Inferior parietal cortex (tissue), 1 donor: ENCODE measurements around the gene TFDP2.
"Not testable (repeated sequence)": the region's sequence is repeated elsewhere in the genome, so short reads cannot be mapped to it uniquely, and the experiment has no call there.

Experiments used
- DNase-seq: peaks from one replicate; pipeline ENCODE4 v3.0.0-alpha.2; 2016; ENCODE audit errors: extremely low spot score

Gene TFDP2

GRCh38 chr3:142021127-142021526 is 128.2 kb downstream of the TFDP2 start:
- no peak for DNase-seq

- DNase-seq: no peak
Observed at GRCh38 chr3:142019794-142020320, 129.5 kb downstream of the TFDP2 start.

DNA sequence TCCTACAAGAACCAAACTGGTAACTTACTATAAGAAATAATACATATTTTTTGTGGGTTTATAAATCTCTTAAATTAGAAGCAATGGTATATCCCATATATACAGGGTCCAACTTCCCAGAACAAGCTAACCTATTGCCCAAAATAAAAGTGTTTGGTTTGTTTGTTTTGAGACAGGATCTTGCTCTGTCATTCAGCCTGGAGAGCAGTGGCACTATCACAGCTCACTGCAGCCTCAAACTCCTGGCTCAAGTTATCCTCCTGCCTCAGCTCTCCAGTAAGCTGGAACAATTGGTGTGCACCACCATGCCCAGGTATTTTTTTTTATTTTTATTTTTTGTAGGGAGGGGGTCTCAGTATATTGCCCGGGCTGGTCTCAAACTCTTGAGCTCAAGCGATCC is 135.4 kb downstream of the TFDP2 start:
- no peak for DNase-seq

- no peak for DNase-seq
Observed at GRCh38 chr3:142013326-142013980, 135.9 kb downstream of the TFDP2 start.

- no peak for DNase-seq
Observed at GRCh38 chr3:142009029-142009428, 140.3 kb downstream of the TFDP2 start.

GRCh38 chr3:142007710-142008399 is 141.5 kb downstream of the TFDP2 start:
- DNase-seq: no peak

DNA sequence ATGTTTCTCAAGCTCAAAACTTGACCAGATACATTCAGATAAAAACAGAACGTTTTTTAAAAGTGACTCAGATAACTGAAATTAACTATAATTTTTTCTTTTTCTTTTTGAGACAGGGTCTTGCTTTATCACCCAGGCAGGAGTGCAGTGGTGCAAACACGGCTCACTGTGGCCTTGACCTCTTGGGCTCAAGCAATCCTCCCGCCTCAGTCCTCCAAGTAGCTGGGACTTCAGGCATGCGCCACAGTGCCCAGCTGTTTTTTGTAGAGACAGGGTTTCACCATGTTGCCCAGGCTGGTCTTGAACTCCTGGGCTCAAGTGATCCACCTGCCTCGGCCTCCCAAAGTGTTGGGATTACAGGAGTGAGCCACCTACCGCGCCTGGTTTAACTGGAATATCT is 144.4 kb downstream of the TFDP2 start:
- DNase-seq: not testable (repeated sequence)

DNA sequence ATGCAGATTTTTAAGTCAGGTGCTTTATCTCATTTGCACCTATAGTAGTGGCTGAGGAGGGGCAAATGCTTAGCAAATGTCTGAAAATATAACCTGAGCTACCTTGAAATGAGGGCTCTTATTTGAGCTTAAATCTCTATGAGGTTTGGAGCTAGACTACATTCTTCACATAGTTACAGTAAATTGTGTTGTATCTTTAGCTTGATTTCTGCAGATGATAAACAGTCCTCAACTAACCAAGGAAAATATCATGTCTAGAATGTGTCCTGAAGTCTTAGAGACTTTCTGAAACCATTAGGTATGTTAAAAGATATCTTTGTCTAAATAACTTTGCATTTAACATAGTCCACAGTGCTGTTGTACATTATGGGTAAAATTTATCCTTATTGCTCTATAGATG is 145.3 kb downstream of the TFDP2 start:
- DNase-seq: no peak

DNA sequence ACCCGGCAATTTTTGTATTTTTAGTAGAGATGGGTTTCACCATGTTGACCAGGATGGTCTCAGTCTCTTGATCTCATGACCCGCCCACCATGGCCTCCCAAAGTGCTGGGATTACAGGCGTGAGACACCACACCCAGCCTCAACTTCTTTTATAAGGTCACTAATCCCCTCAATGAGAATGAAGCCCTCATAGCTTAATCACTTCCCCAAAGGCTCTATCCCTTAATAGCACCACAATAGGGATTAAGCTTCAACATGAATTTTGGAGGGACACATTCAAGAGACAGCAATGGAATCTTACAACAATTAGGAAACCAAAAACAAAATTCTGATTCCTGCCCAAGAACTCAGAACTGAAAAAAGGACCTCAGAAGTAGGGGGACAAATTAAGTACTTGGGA is 146.1 kb downstream of the TFDP2 start:
- no peak for DNase-seq

GRCh38 chr3:142000325-142000870 is 148.9 kb downstream of the TFDP2 start:
- no peak for DNase-seq

- DNase-seq: no peak
Observed at GRCh38 chr3:141998669-141999290, 150.6 kb downstream of the TFDP2 start.

- no peak for DNase-seq
Observed at GRCh38 chr3:141996437-141996836, 152.9 kb downstream of the TFDP2 start.

- no peak for DNase-seq
Observed at GRCh38 chr3:141994856-141995255, 154.5 kb downstream of the TFDP2 start.

- DNase-seq: no peak
Observed at GRCh38 chr3:141992512-141992911, 156.8 kb downstream of the TFDP2 start.

- DNase-seq: no peak
Observed at GRCh38 chr3:141986548-141987107, 162.7 kb downstream of the TFDP2 start.

- DNase-seq: no peak
Observed at GRCh38 chr3:141981084-141981483, 168.3 kb downstream of the TFDP2 start.

GRCh38 chr3:141979050-141979671 is 170.2 kb downstream of the TFDP2 start:
- DNase-seq: no peak

DNA sequence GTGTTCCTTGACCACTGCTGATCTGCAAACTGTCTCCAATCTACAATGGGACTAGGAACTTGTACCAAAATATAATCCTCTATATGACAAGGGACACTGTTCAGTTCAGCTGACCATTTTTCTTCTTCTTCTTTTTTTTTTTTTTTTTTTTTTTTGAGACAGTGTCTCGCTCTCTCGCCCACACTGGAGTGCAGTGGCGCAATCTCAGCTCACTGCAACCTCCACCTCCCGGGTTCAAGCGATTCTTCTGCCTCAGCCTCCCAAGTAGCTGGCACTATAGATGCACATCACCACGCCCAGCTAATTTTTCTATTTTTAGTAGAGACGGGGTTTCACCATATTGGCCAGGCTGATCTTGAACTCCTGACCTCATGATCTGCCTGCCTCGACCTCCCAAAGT is 174.6 kb downstream of the TFDP2 start:
- not testable (repeated sequence) for DNase-seq

GRCh38 chr3:141972399-141972798 is 176.9 kb downstream of the TFDP2 start:
- DNase-seq: no peak

DNA sequence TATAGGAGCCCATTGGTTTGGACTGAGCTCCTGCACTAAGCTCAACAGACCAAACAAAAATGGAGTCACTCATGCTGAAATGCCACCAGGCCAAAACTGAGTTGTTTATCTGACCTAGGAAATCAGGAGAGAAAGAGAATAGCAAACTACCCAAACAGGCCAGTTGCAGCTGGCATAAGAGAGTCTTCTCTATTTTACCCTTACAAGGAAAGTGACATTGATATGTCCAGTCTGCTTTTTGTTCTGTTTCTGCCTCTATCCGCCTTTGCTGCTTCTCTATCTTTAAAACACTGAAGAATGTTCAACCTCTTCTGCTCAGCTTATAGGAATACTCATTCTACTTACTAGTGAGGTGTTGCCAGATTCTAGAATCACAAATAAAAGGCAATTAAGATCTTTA is 177.8 kb downstream of the TFDP2 start:
- DNase-seq: no peak

DNA sequence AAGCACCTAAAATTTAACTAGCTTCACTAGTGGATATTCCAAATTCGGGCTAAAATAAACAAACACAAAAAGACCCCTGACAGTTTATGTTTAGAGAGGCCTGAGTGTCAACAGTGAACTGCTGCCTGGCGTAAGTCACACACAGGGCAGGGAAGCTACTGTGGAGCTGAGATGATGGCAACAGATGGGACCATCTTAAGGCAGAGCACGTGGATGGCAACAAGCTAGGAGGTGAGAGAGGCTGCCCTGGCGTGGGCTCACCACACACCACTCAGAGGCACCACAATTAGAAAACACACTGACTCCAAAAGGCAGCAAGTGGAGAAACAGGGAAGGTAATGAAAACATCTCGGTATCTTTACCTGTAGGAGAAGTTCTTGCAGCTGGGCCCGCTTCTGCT is 179.6 kb downstream of the TFDP2 start:
- no peak for DNase-seq

DNA sequence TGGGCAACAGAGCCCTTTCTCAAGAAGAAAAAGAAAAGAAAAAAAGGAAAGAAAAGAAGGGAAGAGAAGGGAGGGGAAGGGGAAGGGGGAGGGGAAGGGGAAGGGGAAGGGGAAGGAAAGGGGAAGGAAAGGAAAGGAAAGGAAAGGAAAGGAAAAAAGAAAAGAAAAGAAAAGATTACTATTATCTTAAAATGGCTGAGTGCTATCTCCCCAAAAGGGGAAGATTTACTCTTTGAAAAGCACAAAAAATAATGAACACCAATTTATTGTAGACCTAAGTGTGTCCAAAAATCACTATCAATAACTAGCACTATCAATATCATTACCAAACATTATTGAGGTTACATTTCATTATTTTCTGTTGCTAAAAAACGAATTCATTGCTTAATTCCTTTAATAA is 183.9 kb downstream of the TFDP2 start:
- no peak for DNase-seq
